HUDEP-2 (cell line): ENCODE data around the gene OR11A1.

Experiments
- DNase-seq, 76 experiments: peaks; one replicate each; lab custom pipeline; 2025; ENCODE audit not compliant: unreplicated experiment in 76 of 76; lab: John Stamatoyannopoulos, UW

OR11A1 gene

GRCh38 chr6:29456971-29457370, at the start of gene OR11A1, which contains the start of gene OR2H1:
TSS of gene OR11A1 (minus strand) at chr6:29457071. CDS start at chr6:29427641, 29,430 bp downstream.
TSS of gene OR2H1 (plus strand) at chr6:29457155. CDS start at chr6:29461770, 4,615 bp downstream.
- no peak for DNase-seq

GRCh38 chr6:29506446-29507067, 49.7 kb upstream of the OR11A1 start:
- no peak for DNase-seq

- no peak for DNase-seq
Observed at GRCh38 chr6:29505808-29506207, 48.9 kb upstream of the OR11A1 start.

GRCh38 chr6:29504961-29505360, 48.1 kb upstream of the OR11A1 start:
- DNase-seq: no peak

GRCh38 chr6:29502597-29502996, 45.7 kb upstream of the OR11A1 start:
- no peak for DNase-seq

- no peak for DNase-seq
Observed at GRCh38 chr6:29502181-29502580, 45.3 kb upstream of the OR11A1 start.

- no peak for DNase-seq
Observed at GRCh38 chr6:29501106-29501505, 44.2 kb upstream of the OR11A1 start.

- DNase-seq: no peak
Observed at GRCh38 chr6:29500594-29500993, 43.7 kb upstream of the OR11A1 start.

- no peak for DNase-seq
Observed at GRCh38 chr6:29499704-29500103, 42.8 kb upstream of the OR11A1 start.

- no peak for DNase-seq
Observed at GRCh38 chr6:29496961-29497360, 40.1 kb upstream of the OR11A1 start.

- no peak for DNase-seq
Observed at GRCh38 chr6:29495571-29495970, 38.7 kb upstream of the OR11A1 start.

GRCh38 chr6:29494131-29494530, 37.3 kb upstream of the OR11A1 start:
- no peak for DNase-seq

- DNase-seq: no peak
Observed at GRCh38 chr6:29493261-29493660, 36.4 kb upstream of the OR11A1 start.

- no peak for DNase-seq
Observed at GRCh38 chr6:29491574-29491973, 34.7 kb upstream of the OR11A1 start.

- DNase-seq: peak in 43 of 76 experiments; percentile 16 to 75 (median 43)
Observed at GRCh38 chr6:29490552-29490951, 33.7 kb upstream of the OR11A1 start.

- DNase-seq: peak in 11 of 76 experiments; percentile 12 to 59 (median 44)
Observed at GRCh38 chr6:29490055-29490454, 33.2 kb upstream of the OR11A1 start.

GRCh38 chr6:29489286-29489685, 32.4 kb upstream of the OR11A1 start:
- no peak for DNase-seq

- DNase-seq: no peak
Observed at GRCh38 chr6:29488874-29489273, 32.0 kb upstream of the OR11A1 start.

- peak in 15 of 76 experiments; percentile 5 to 52 (median 27) for DNase-seq
Observed at GRCh38 chr6:29487660-29488059, 30.8 kb upstream of the OR11A1 start, which contains the start of gene MAS1L. TSS of gene MAS1L (minus strand) at chr6:29487956. CDS start at chr6:29487902, 54 bp downstream.

- DNase-seq: no peak
Observed at GRCh38 chr6:29487131-29487530, 30.3 kb upstream of the OR11A1 start.

GRCh38 chr6:29486577-29486976, 29.7 kb upstream of the OR11A1 start:
- peak in 7 of 76 experiments; percentile 14 to 27 (median 22) for DNase-seq

GRCh38 chr6:29483735-29484134, 26.9 kb upstream of the OR11A1 start:
- no peak for DNase-seq

GRCh38 chr6:29483186-29483585, 26.3 kb upstream of the OR11A1 start:
- DNase-seq: no peak
